Gastroesophageal sphincter (tissue), 4 donors: ENCODE data around the gene YTHDF1. TPM values are rescaled to one million over a fixed set of nuclear protein-coding genes. Genes with fewer than 3 reads are reported as not detected.

Source experiments
- ATAC-seq: fragments of 150-250 bp; one replicate; pipeline ENCODE4 v1.9.1; 2016; ENCODE audit warnings: mild to moderate bottlenecking, moderate library complexity
- H3K27ac ChIP-seq, 4 donors: fragments of 200-600 bp; sonication (generic) in 3 of 4; 1 replicate in 3 of 4; 2 replicates in 1 of 4; pipeline ENCODE4 v1.5.1; 2016 to 2019
- H3K27me3 ChIP-seq: fragments of 200-600 bp; sonication (generic); one replicate; pipeline ENCODE4 v1.5.1; 2019
- H3K36me3 ChIP-seq, 2 donors: fragments of 200-600 bp; sonication (generic); one replicate each; pipeline ENCODE4 v1.5.1; 2019; ENCODE audit warnings: control low read depth in 1 of 2
- H3K4me1 ChIP-seq, 3 donors: fragments of 200-600 bp; sonication (generic); 1 replicate in 2 of 3; 2 replicates in 1 of 3; pipeline ENCODE4 v1.5.1; 2016 to 2019; ENCODE audit warnings: control low read depth in 2 of 3
- H3K4me3 ChIP-seq, 2 donors: fragments of 200-600 bp; sonication (generic); one replicate each; pipeline ENCODE4 v1.5.1; 2019; ENCODE audit warnings: mild to moderate bottlenecking in 1 of 2, moderate library complexity in 1 of 2
- H3K9me3 ChIP-seq, 3 donors: fragments of 200-600 bp; sonication (generic); one replicate each; pipeline ENCODE4 v1.5.1; 2017 to 2019; ENCODE audit warnings: control low read depth in 2 of 3
- EP300 ChIP-seq: sonication (generic); formaldehyde crosslinking; IDR thresholded peaks from one replicate; pipeline ENCODE4 v1.6.1; 2017; ENCODE audit warnings: antibody characterized with exemption, mild to moderate bottlenecking
- POLR2A ChIP-seq, 2 donors: fragments of 450-650 bp; IDR thresholded peaks; one replicate each; pipeline ENCODE4 v1.6.1; 2017; ENCODE audit warnings: antibody characterized with exemption in 2 of 2, mild to moderate bottlenecking in 2 of 2, moderate library complexity in 1 of 2
- POLR2AphosphoS5 ChIP-seq: sonication (generic); formaldehyde crosslinking; IDR thresholded peaks from one replicate; pipeline ENCODE4 v1.6.1; 2017; ENCODE audit warnings: antibody characterized with exemption
- WGBS, 2 donors: methylation state at CpG; one replicate each; pipeline ENCODE4 v1.1.5; 2018; ENCODE audit warnings: low coverage in 1 of 2; 5-methylcytosine and 5-hydroxymethylcytosine counted together
- total RNA-seq, 4 donors: library from RNA; depleted of rRNA; stranded (reverse); fragments of >200 nt; gene quantifications; one replicate each; pipeline ENCODE4 v1.1.0, GENCODE V29; 2016
- TF ChIP-seq, protein P1 (sequence below), 4 experiments: fragments of 200-600 bp in 2 of 4; fragments of 450-650 bp in 2 of 4; sonication (generic) in 1 of 4; IDR thresholded peaks; one replicate each; pipeline ENCODE4 v1.5.1; 2017 to 2019; ENCODE audit warnings: antibody characterized with exemption in 4 of 4, mild to moderate bottlenecking in 2 of 4, moderate library complexity in 2 of 4

YTHDF1 gene
- total RNA-seq, 4 donors from 2014 or later, result 20.2 to 35.8 (median 34.2) TPM

DNA sequence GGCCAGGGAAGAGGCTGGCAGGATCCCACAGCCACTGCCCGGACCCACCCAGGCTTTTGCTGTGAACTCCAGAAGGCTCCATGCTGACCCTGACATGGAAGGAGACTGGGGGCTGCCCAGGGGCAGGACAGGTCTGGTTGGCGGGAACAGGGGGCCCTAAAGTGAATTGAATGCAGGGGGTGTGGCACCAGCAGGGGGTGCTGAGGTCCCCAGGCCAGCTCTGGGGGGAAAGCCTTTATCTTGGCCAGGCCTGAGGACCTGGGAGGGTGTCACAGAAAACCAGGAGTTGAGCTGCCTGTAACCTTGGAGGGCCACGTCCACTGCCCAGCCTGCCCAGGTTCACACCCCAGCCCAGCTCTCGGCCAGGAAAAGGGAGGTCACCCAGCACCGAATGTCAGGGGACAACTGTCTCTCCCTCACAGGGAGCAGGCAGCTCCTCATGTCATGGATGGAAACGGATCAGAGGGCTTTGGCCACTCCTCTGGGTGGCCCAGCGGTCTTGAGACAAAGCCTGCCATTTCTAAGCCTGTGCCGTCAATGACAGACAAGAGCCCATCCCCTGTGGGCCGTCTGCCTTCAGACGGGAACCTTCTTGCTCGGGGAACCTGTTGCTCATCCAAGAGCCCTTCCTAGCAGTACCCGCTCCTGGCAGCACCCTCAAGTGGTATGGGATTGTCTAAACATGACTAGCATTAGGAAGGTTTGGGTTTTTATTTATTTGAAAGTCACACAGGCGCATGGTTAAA lies 2.9 kb upstream of the YTHDF1 start:
- H3K4me3 ChIP-seq, result no peak overlapping the region
- TF ChIP-seq, protein P1, sequence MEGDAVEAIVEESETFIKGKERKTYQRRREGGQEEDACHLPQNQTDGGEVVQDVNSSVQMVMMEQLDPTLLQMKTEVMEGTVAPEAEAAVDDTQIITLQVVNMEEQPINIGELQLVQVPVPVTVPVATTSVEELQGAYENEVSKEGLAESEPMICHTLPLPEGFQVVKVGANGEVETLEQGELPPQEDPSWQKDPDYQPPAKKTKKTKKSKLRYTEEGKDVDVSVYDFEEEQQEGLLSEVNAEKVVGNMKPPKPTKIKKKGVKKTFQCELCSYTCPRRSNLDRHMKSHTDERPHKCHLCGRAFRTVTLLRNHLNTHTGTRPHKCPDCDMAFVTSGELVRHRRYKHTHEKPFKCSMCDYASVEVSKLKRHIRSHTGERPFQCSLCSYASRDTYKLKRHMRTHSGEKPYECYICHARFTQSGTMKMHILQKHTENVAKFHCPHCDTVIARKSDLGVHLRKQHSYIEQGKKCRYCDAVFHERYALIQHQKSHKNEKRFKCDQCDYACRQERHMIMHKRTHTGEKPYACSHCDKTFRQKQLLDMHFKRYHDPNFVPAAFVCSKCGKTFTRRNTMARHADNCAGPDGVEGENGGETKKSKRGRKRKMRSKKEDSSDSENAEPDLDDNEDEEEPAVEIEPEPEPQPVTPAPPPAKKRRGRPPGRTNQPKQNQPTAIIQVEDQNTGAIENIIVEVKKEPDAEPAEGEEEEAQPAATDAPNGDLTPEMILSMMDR (IDR thresholded peaks at IDR 0.05), result no peak
- no peak for TF ChIP-seq EP300
- no peak for TF ChIP-seq POLR2A (IDR thresholded peaks at IDR 0.05)
- TF ChIP-seq POLR2AphosphoS5, result no peak
- H3K27me3 ChIP-seq, result peaks cover 19% of the 10 kb centered on the region
- no peak for ATAC-seq
- peaks cover 0 to 11% of the 10 kb centered on the region in 2 donors for H3K36me3 ChIP-seq
- WGBS, 2 donors, result 62 to 100% methylated on average over 1 to 2 of the region's 13 CpGs
- H3K9me3 ChIP-seq, result no peaks in the 10 kb centered on the region
- no peak overlapping the region for H3K27ac ChIP-seq
- H3K4me1 ChIP-seq, result peaks cover 0 to 26% (median 11%) of the 10 kb centered on the region in 3 donors

DNA sequence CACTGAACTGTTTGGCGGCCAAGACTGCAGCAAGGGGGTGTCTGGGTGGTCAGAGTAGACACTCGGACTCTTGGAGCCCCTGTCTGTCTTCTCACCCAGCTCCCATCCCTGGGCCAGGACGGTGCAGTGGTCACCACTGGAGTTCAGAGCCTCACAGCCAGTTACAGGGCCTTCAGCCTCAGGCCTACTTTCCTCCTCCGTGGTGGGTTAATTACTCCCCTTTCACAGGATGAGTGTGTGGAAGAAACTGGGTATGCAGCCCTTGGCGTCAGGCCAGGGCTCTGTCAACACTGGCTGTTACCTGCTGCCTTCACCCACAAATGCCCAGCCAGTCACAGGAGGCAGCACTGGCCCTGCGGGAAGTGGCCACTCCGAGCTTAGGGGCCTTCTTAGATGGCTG lies 1.8 kb upstream of the YTHDF1 start:
- H3K9me3 ChIP-seq, result no peaks in the 10 kb centered on the region
- H3K27ac ChIP-seq, result no peak overlapping the region
- H3K36me3 ChIP-seq, result peaks cover 0 to 23% of the 10 kb centered on the region in 2 donors
- TF ChIP-seq EP300 (no peak), POLR2AphosphoS5 (no peak), POLR2A (IDR thresholded peaks at IDR 0.05) (no peak)
- TF ChIP-seq, protein P1 (IDR thresholded peaks at IDR 0.05), result no peak
- H3K4me1 ChIP-seq, result peaks cover 0 to 37% (median 12%) of the 10 kb centered on the region in 3 donors
- 100% methylated on average over 1 of the region's 7 CpGs; no CpG with 5 or more reads in 1 of the 2 donors for WGBS, 2 donors
- H3K4me3 ChIP-seq, result no peak overlapping the region
- peaks cover 19% of the 10 kb centered on the region for H3K27me3 ChIP-seq
- no peak for ATAC-seq

DNA sequence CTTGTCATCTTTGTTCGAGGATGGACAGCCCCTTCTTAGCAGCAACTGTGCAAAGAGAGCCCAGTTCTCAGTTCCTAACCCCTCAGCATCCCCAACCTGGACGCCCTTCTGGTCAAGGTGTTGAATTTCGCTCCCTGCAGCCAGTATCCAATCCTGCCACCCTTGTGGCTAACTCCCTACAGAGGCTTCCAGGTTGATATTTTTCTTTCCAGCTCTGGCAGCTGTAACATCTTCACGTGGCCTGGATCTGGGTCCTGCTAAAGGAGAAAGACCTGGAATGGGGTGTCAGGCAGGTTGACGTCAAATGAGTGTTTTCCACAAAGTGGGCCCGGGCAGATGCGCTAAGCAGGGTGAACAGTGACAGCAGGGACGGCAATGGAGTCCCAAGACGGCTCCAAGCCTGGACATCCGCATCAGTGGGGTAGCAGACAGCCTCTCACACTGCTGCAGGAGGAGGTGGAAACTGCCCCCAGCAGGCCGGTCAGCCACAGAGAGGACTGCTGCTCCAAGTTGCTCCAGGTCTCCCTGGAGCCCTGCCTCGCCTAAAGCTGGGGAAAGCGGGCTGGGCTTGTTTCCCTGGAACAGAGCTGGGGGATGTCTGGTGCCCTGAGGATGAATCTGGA lies 1.0 kb upstream of the YTHDF1 start:
- Histone ChIP-seq H3K27ac (peak overlapping the region in 3 of 4 donors; percentile 84 to 92 (median 90)), H3K4me3 (peak overlapping the region; percentile 41 to 96), H3K27me3 (peaks cover 19% of the 10 kb centered on the region), H3K4me1 (peaks cover 0 to 45% (median 17%) of the 10 kb centered on the region in 3 donors), H3K36me3 (peaks cover 0 to 30% of the 10 kb centered on the region in 2 donors), H3K9me3 (no peaks in the 10 kb centered on the region)
- 37% methylated on average over 2 of the region's 13 CpGs; no CpG with 5 or more reads in 1 of the 2 donors for WGBS, 2 donors
- TF ChIP-seq EP300, result no peak
- TF ChIP-seq, protein P1 (IDR thresholded peaks at IDR 0.05), result no peak
- ATAC-seq, result no peak

DNA sequence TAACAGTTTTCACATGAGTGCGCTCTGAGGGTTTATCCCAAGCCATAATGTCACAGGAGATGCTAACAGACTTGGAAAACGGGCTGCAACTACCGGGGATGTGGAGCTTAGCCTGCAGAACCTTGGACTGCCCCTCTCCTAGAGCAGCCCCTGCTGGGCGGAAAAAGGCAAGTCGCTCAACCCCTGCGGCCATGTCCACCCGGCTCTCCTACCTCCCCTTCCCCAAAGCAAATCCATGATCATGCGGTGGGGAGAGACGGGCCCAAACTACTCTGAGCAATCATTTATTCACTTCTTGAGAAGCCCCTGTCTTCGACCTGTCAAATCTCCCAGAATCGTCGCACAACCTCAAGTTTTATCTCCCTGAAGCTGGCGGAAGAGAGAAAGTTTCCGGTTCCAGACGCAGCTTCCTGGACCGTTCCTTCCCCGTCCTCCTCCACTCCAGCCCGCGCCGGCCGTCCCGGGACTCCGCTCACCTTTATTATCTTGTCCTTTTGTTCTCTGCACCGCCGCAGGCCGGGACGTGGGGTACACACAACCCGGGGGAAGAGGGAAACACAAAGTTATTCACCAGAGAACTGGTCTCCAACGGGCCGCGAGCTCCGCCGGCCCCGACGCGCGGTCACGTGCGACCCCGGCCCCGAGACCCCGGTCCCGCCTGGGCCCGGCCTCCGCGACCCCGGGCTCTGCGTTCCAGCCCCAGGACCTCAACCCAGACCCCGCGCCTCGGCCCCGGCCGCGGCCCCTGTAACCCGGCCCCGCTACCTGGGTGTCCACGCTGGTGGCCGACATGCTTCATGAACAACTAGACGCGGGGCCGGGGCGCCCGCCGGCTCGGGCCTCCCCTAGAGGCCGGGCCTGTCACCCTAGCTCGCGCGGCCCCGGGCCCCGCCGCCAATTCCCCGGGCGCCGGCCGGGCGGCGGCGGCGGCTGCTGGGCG lies 560 bp downstream of the YTHDF1 start:
- peak overlapping the region; percentile 85 to 96 for H3K4me3 ChIP-seq
- peaks cover 19% of the 10 kb centered on the region for H3K27me3 ChIP-seq
- ATAC-seq, result peak; percentile 40
- peak overlapping the region; percentile 35 to 92 (median 87) for H3K27ac ChIP-seq
- H3K9me3 ChIP-seq, result no peaks in the 10 kb centered on the region
- TF ChIP-seq POLR2AphosphoS5 (no peak), EP300 (no peak), POLR2A (IDR thresholded peaks at IDR 0.05) (no peak)
- TF ChIP-seq, protein P1 (IDR thresholded peaks at IDR 0.05), result peak in 1 of 4 experiments; percentile 33
- H3K36me3 ChIP-seq, result peaks cover 0 to 45% of the 10 kb centered on the region in 2 donors
- WGBS, 2 donors, result 6% methylated on average over 26 of the region's 81 CpGs; no CpG with 5 or more reads in 1 of the 2 donors
- H3K4me1 ChIP-seq, result peaks cover 0 to 61% (median 17%) of the 10 kb centered on the region in 3 donors
